ES-I3 (cell line): ENCODE measurements around the gene CD2AP.

Experiments
- H3K36me3 ChIP-seq: 2 replicates; pipeline ENCODE4 v1.6.1; 2013; ENCODE audit warnings: mild to moderate bottlenecking, low read length, control low read depth, moderate library complexity; ENCODE audit not compliant: insufficient read depth
- H3K4me1 ChIP-seq: 2 replicates; pipeline ENCODE4 v1.6.1; 2013; ENCODE audit warnings: mild to moderate bottlenecking, control low read depth, low read length; ENCODE audit not compliant: insufficient read depth
- H3K9ac ChIP-seq: 2 replicates; pipeline ENCODE4 v1.6.1; 2013; ENCODE audit warnings: low read depth, mild to moderate bottlenecking, low read length, moderate library complexity
- H3K9me3 ChIP-seq: 2 replicates; pipeline ENCODE4 v1.6.1; 2013; ENCODE audit warnings: mild to moderate bottlenecking, low read length, moderate library complexity; ENCODE audit not compliant: control insufficient read depth, insufficient read depth

CD2AP gene

DNA sequence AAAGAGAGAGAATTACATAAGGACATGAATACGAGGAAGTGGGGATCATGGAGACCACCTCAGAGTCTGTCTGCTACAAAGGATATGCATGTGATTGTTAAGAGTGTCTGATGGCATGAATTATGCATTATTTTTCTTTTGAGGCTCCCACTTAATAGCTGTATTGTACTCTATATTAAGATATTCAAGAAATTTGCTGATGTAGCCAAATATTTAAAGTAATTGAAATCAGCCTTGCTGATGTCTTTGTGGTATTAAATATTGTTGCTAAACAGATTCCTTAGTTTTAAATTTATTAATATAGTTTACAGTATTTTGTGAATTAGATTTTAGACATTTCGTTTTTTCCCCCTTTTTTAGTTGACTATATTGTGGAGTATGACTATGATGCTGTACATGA, 25.3 kb downstream of the CD2AP start:
- H3K4me1 ChIP-seq = peaks cover 5% of the 10 kb centered on the region
- H3K36me3 ChIP-seq = peaks cover 7% of the 10 kb centered on the region
- H3K9me3 ChIP-seq = peaks cover 9% of the 10 kb centered on the region; the same call in 1 of the 2 replicates
- no peak overlapping the region for H3K9ac ChIP-seq

DNA sequence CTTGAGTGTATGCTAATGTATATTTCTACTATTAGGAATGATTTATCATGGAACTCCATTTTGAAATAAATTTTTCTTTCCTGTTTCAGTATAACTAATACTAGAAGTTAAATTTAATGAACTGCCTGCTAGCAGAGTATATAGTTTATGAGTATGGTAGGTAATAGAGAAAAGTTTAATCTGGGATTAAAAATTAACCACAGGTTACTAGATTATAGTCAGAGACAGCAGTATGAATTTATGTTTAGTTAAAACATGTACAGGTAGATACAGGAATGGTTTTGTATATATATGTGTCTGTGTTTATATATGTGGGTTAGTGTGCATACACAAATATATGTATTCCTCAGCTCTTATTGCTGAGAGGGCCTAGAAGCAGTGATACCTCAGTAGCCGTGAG, 32.3 kb downstream of the CD2AP start:
- Histone ChIP-seq H3K36me3 (peaks cover 8% of the 10 kb centered on the region), H3K9ac (no peak overlapping the region), H3K4me1 (no peaks in the 10 kb centered on the region), H3K9me3 (peaks cover 13% of the 10 kb centered on the region; the same call in 1 of the 2 replicates)

DNA sequence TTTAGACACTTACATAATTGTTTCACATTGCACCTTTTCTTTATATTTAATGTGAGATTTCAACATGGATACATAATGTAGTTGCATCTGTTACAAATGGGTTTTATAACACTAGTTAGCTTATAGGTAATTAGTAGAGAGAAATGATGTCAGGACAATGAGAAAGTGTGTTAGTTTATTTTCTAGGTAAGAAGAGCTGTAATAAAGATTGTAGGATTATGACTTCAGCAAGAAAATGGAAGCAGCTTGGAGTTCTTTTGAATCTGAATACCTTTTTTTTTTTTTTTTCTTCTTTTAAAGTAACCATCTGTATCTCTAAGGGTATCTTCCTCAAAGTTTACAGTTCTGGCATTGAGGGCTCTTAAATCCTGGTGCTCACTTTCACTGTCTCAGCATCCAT, 35.3 kb downstream of the CD2AP start:
- H3K4me1 ChIP-seq = no peaks in the 10 kb centered on the region
- H3K9me3 ChIP-seq = peaks cover 9% of the 10 kb centered on the region; the same call in 1 of the 2 replicates
- peaks cover 2% of the 10 kb centered on the region; the same call in 1 of the 2 replicates for H3K36me3 ChIP-seq
- H3K9ac ChIP-seq = no peak overlapping the region

DNA sequence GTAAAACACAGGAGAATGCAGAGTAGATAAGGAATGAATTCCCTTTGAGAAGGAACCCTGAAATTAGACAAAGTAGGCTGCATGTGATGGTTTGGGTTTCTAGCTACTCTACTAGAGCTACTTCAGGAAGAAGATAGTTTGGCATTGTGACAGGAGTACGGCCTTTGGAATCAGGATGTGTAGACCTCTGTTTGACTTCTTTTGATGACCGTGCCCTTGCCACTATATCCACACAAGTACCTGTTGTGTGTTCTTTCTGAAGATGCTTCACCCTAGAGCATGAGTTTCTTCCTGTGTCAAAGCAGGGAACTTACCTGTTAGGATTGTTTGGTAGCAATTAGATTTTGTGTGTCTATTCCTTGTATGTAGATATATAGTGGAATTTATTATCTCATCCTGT, 41.7 kb downstream of the CD2AP start:
- H3K9ac ChIP-seq = no peak overlapping the region
- no peaks in the 10 kb centered on the region for H3K9me3 ChIP-seq
- no peaks in the 10 kb centered on the region for H3K4me1 ChIP-seq

DNA sequence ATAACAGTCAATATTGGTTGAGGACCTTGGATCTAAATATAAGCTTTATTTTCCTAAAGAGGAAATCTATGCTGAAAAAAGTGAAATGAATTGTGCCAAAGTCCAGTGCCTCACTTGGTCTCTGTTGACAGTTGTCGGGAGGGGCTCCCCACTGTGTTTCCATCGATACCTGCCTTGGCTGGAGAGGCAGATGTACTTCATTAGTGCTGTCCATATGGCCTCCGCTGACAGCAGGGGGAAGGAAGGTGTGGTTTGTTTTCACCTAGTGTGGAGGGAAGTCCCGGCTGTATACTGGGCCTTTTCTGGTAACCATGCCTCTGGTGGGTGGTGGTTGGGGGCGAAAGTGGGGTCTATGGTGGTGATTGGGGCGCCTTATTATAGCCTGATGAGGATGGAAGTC, 42.7 kb downstream of the CD2AP start:
- Histone ChIP-seq H3K9me3 (no peaks in the 10 kb centered on the region), H3K4me1 (no peaks in the 10 kb centered on the region), H3K9ac (no peak overlapping the region), H3K36me3 (no peaks in the 10 kb centered on the region)

More for the DNA sequence above, 41.7 kb downstream of the CD2AP start:
- no peaks in the 10 kb centered on the region for H3K36me3 ChIP-seq

DNA sequence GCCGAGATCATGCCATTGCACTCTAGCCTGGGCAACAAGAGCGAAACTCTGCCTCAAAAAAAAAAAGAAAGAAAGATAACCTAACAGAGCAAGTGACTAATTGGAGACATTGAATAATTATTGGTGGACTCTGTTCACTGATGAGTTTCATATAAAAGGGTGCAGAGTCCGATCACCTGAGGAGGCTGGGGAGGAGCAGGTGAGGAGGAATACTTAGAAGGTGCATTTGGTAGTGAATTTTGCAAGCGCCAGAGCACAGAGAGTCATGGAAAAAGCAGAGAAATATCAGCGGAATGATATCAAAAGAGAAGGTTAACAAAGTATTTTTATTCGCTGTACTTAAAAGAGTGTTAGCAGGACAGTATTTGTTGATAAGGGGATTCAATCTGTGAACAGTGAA, 44.4 kb downstream of the CD2AP start:
- H3K4me1 ChIP-seq = no peaks in the 10 kb centered on the region
- H3K36me3 ChIP-seq = peaks cover 3% of the 10 kb centered on the region; the same call in 1 of the 2 replicates
- H3K9me3 ChIP-seq = peaks cover 3% of the 10 kb centered on the region; the same call in 1 of the 2 replicates
- H3K9ac ChIP-seq = no peak overlapping the region

DNA sequence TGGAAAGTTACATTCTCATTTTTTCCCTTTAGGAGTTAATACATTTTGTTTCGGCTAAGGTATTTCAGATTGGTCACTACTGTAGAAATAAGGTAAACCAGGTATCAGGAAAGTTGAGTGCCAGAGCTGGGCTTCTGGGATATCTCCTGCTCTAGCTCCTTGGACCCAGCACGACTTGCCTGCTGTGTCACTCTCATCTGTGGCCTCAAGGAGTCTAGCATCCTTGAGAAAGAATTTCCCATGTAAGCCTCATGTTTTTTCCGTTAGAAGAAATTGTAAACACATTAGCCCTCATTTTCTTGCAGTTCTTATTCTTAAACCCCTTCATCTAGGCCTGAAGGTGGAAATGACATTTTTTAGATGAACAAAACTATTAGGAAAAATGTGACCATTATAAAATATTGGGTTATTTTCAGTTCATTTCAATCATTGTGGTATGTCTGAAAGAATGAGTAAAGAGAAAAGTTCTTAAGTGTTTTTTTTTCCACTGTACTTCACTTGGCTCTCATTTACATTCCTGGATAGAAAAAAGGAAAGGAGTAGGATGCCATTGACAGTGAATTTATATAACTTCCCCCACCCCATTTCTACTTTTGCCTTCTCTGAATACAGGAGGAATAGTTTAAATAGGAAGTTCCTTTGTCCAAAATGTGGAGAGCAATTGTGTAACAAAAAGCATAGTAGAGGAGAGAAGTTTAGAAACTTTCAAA, 46.7 kb downstream of the CD2AP start:
- H3K36me3 ChIP-seq = peaks cover 7% of the 10 kb centered on the region; the same call in 1 of the 2 replicates
- no peaks in the 10 kb centered on the region for H3K4me1 ChIP-seq
- H3K9me3 ChIP-seq = peaks cover 3% of the 10 kb centered on the region
- no peak overlapping the region for H3K9ac ChIP-seq

DNA sequence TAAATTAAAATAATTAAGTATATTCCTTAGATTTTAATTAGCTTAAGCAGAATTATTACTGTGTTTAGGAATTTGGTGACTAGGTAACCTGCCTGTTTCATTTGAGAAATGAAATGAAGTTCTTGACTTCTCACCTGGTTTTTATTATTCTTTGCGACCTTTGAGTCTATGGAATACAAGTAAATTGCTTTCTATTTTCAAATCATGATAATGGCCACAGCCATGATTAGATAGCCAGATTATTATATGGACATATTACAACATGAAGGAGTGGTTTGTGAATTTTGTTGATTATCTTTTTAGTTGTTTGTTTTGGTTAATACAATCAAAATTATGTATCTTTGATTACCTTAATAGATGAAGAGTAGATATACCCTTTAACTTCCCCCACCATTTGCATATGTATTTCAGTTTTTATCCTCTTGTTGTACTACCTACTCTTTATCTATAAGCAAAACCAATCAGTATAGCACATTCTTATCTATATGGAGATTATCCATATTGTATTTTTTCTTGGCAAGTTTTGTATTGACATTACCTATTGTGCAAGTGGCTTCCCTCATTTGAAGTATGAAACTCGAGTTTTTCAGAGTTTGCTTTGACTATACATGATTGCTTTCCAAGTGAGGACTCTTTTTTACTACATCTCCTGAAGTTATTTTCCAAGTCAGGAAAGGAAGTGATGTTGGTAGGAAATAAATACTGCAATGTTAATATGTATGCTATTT, 47.9 kb downstream of the CD2AP start:
- peaks cover 7% of the 10 kb centered on the region; the same call in 1 of the 2 replicates for H3K36me3 ChIP-seq
- H3K4me1 ChIP-seq = no peaks in the 10 kb centered on the region
- peaks cover 3% of the 10 kb centered on the region for H3K9me3 ChIP-seq
- no peak overlapping the region for H3K9ac ChIP-seq

DNA sequence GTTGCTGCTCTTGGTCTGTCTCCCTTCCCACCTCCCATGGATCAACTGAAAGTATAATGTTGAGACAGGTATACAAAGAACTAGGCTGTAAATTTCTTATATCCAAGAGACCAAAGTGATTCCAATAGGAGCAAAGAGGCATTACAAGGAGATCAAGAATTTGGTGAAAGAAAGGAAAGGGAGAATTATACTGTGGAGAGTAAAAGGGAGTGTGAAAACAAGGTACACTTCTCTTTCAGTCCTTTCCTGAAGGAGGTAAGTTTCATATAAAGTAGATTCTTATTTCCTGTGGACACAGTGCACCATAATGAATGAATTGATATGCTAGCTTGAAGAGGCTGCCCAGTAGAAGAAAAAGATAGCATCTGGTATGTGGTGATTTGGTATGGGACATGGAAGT, 49.7 kb downstream of the CD2AP start:
- H3K36me3 ChIP-seq = peaks cover 7% of the 10 kb centered on the region; the same call in 1 of the 2 replicates
- no peaks in the 10 kb centered on the region for H3K4me1 ChIP-seq
- no peak overlapping the region for H3K9ac ChIP-seq
- H3K9me3 ChIP-seq = peaks cover 3% of the 10 kb centered on the region

DNA sequence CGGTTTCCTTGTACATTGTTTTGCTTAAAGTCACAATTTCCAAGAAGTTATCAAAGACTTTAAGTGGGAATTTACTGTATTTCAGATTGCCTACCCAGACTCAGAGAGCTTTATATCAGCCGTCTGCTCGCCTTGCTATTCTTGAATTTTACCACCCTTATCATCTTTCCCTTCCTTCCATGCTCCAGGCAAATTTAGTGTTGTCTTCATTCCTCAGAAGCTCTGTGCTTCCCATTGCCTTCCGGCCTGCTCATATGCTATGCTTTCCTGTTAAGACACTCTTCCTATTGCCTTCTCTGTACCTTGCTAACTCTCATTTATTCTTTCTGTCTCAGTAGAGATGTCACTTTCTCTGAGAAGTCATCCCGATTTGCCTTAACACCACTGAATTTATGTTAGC, 52.1 kb downstream of the CD2AP start:
- Histone ChIP-seq H3K36me3 (peaks cover 13% of the 10 kb centered on the region), H3K9me3 (peaks cover 3% of the 10 kb centered on the region), H3K9ac (no peak overlapping the region), H3K4me1 (no peaks in the 10 kb centered on the region)

DNA sequence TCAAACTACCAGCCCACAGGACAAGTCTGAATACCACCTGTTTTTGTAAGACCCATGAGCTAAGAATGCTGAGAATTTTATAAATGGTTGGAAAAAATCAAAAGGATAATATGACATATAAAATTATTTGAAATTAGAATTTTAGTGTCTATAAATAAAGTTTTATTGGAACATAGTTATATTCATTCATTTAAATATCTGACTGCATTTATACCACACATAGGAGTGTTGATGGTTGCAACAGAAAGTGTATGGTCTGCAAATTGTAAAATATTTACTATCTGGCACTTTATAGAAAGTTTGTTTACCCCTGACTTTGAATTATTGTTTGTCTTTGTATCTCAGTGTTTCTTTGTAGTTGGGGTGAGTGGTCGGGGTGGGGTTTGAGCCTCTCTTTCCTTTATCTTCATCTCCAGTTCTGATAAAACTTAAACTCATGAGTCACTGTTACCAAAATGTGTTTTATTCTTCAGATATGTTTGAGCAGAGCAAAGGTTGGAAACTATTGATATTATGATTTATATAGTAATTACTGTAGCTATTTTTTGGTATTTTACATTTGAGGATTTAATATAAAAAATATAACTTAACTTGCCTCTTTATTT, 55.5 kb downstream of the CD2AP start:
- peaks cover 5% of the 10 kb centered on the region; the same call in 1 of the 2 replicates for H3K36me3 ChIP-seq
- H3K9me3 ChIP-seq = no peaks in the 10 kb centered on the region
- H3K9ac ChIP-seq = no peak overlapping the region
- no peaks in the 10 kb centered on the region for H3K4me1 ChIP-seq

DNA sequence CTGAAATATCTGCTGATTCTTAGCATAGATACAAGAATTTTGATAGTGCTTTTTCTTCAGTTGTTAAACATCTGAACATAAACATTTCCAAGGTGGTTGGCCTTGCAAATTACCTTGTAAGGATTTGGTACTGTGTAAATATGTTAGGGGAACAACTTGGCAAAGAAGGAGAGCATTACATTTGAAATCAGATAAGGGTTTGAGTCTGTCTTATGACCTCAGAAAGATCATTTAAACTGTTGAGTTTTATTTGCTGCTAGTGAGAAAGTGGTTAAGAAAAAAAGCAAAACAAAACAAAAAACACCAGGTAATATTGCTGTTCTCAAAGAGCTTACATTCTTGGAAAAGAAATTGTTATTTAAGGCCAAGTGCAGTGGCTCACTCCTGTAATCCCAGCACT, 56.5 kb downstream of the CD2AP start:
- peaks cover 5% of the 10 kb centered on the region; the same call in 1 of the 2 replicates for H3K36me3 ChIP-seq
- no peaks in the 10 kb centered on the region for H3K4me1 ChIP-seq
- no peak overlapping the region for H3K9ac ChIP-seq
- no peaks in the 10 kb centered on the region for H3K9me3 ChIP-seq

DNA sequence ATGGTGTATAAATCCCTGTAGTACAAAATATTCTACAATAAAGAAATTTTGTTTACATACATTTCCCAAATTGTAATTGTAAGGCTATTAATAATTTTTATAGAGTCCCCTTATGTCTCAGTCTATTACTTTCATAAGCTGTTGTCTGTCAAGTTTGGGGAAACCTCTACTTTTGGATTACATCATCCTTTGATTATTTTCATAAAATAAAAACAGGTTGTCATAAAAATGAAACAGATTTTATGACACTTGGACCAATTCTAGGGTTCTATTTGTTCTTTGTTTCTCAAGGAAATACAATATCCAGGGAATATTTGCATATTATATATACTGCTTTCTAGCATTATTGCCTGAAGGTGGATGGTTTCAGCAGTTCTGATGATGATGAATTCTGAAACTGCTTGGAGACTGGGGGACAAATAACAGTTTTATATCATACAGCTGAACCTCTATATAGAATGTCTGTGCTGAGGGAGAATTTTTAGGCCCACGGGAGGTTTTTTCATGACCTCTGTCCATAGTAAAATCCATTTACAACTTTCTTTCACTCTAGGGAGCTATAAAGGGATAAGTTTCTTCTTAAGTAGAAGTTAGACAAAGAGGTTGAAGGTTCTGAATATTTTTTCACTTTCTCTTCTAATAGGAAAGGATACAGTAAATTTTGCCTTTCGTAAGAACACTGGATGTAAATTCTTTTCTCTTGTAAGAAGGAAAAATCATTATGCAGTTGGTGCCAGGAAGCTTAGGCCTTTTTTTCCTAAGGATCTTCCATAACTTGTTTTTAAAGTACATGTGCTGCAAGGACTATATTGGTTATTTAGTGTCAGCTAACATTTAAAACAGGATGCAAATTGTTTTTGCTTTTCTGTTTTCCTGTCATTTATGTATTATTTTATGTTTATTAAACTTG, 58.0 kb downstream of the CD2AP start:
- peaks cover 5% of the 10 kb centered on the region; the same call in 1 of the 2 replicates for H3K36me3 ChIP-seq
- no peaks in the 10 kb centered on the region for H3K4me1 ChIP-seq
- H3K9ac ChIP-seq = no peak overlapping the region
- no peaks in the 10 kb centered on the region for H3K9me3 ChIP-seq
